ENCODE data around the gene EFCAB5.
"Not testable (repeated sequence)": the region's sequence is repeated elsewhere in the genome, so short reads cannot be mapped to it uniquely, and the experiment has no call there.

The EFCAB5 gene

GRCh38 chr17:29929006-29929532 is 12.4 kb upstream of the EFCAB5 start:
- Mint-ChIP-seq H3K4me1 (peaks cover 37% of the 10 kb centered on the region), H3K27me3 (no peaks in the 10 kb centered on the region), H3K9me3 (no peaks in the 10 kb centered on the region), H3K27ac (no peak overlapping the region), H3K36me3 (peaks cover 7% of the 10 kb centered on the region), H3K4me3 (no peak overlapping the region)
- no peak for ATAC-seq

GRCh38 chr17:29929533-29930408 is 11.7 kb upstream of the EFCAB5 start, which contains the start of gene SSH2:
Gene SSH2, minus strand, starts transcription at chr17:29930228. Its CDS starts 228 bp downstream, at chr17:29930000.
- H3K36me3 Mint-ChIP-seq: peaks cover 7% of the 10 kb centered on the region
- no peaks in the 10 kb centered on the region for H3K27me3 Mint-ChIP-seq
- peaks cover 37% of the 10 kb centered on the region for H3K4me1 Mint-ChIP-seq
- H3K9me3 Mint-ChIP-seq: no peaks in the 10 kb centered on the region
- ATAC-seq: peak; percentile 87
- no peak within 1 kb of the TSS for H3K4me3 Mint-ChIP-seq
- no peak within 1 kb of the TSS for H3K27ac Mint-ChIP-seq

GRCh38 chr17:29930409-29931010 is 10.9 kb upstream of the EFCAB5 start:
- Mint-ChIP-seq H3K27ac (no peak overlapping the region), H3K36me3 (peaks cover 10% of the 10 kb centered on the region), H3K9me3 (no peaks in the 10 kb centered on the region), H3K4me3 (no peak overlapping the region), H3K27me3 (peaks cover 5% of the 10 kb centered on the region), H3K4me1 (peaks cover 34% of the 10 kb centered on the region)
- ATAC-seq: no peak

- H3K27ac Mint-ChIP-seq: no peak overlapping the region
- H3K4me1 Mint-ChIP-seq: peaks cover 25% of the 10 kb centered on the region
- no peak overlapping the region for H3K4me3 Mint-ChIP-seq
- H3K36me3 Mint-ChIP-seq: peaks cover 11% of the 10 kb centered on the region
- ATAC-seq: peak; percentile 87
- peaks cover 9% of the 10 kb centered on the region for H3K27me3 Mint-ChIP-seq
- H3K9me3 Mint-ChIP-seq: no peaks in the 10 kb centered on the region
Measured at GRCh38 chr17:29931231-29931932, 10.1 kb upstream of the EFCAB5 start.

GRCh38 chr17:29933379-29933778 is 8.1 kb upstream of the EFCAB5 start:
- Mint-ChIP-seq H3K27me3 (peaks cover 9% of the 10 kb centered on the region), H3K4me3 (no peak overlapping the region), H3K36me3 (peaks cover 6% of the 10 kb centered on the region), H3K9me3 (no peaks in the 10 kb centered on the region), H3K27ac (no peak overlapping the region), H3K4me1 (peaks cover 9% of the 10 kb centered on the region)
- no peak for ATAC-seq

GRCh38 chr17:29935909-29936308 is 5.5 kb upstream of the EFCAB5 start:
- not testable (repeated sequence) for H3K27ac Mint-ChIP-seq, H3K4me1 Mint-ChIP-seq, H3K27me3 Mint-ChIP-seq, H3K4me3 Mint-ChIP-seq, H3K36me3 Mint-ChIP-seq, ATAC-seq, H3K9me3 Mint-ChIP-seq

- no peak for ATAC-seq
- Mint-ChIP-seq H3K27ac (no peak overlapping the region), H3K9me3 (no peaks in the 10 kb centered on the region)
Measured at GRCh38 chr17:29936724-29937123, 4.7 kb upstream of the EFCAB5 start.

GRCh38 chr17:29945281-29945680 is 3.8 kb downstream of the EFCAB5 start:
- Mint-ChIP-seq H3K27ac (no peak overlapping the region), H3K9me3 (no peaks in the 10 kb centered on the region), H3K36me3 (no peaks in the 10 kb centered on the region), H3K4me3 (no peak overlapping the region), H3K27me3 (no peaks in the 10 kb centered on the region), H3K4me1 (peaks cover 14% of the 10 kb centered on the region)
- no peak for ATAC-seq

More at GRCh38 chr17:29936724-29937123, 4.7 kb upstream of the EFCAB5 start:
- H3K36me3 Mint-ChIP-seq: peaks cover 6% of the 10 kb centered on the region
- no peaks in the 10 kb centered on the region for H3K4me1 Mint-ChIP-seq
- peaks cover 9% of the 10 kb centered on the region for H3K27me3 Mint-ChIP-seq
- H3K4me3 Mint-ChIP-seq: no peak overlapping the region

GRCh38 chr17:29948448-29949215 is 7.2 kb downstream of the EFCAB5 start:
- Mint-ChIP-seq H3K36me3 (peaks cover 5% of the 10 kb centered on the region), H3K4me3 (no peak overlapping the region), H3K27ac (peak overlapping the region; percentile 55), H3K4me1 (peaks cover 14% of the 10 kb centered on the region), H3K27me3 (no peaks in the 10 kb centered on the region), H3K9me3 (peaks cover 3% of the 10 kb centered on the region)
- peak; percentile 34 for ATAC-seq

GRCh38 chr17:29949696-29950095 is 8.3 kb downstream of the EFCAB5 start:
- peaks cover 6% of the 10 kb centered on the region for H3K9me3 Mint-ChIP-seq
- H3K27ac Mint-ChIP-seq: peak overlapping the region; percentile 58
- peaks cover 9% of the 10 kb centered on the region for H3K36me3 Mint-ChIP-seq
- ATAC-seq: no peak
- H3K27me3 Mint-ChIP-seq: no peaks in the 10 kb centered on the region
- H3K4me3 Mint-ChIP-seq: no peak overlapping the region
- peaks cover 14% of the 10 kb centered on the region for H3K4me1 Mint-ChIP-seq

GRCh38 chr17:29954405-29954804 is 13.0 kb downstream of the EFCAB5 start:
- no peak for ATAC-seq
- no peaks in the 10 kb centered on the region for H3K27me3 Mint-ChIP-seq
- H3K4me3 Mint-ChIP-seq: no peak overlapping the region
- no peak overlapping the region for H3K27ac Mint-ChIP-seq
- peaks cover 12% of the 10 kb centered on the region for H3K9me3 Mint-ChIP-seq
- no peaks in the 10 kb centered on the region for H3K4me1 Mint-ChIP-seq
- H3K36me3 Mint-ChIP-seq: peaks cover 9% of the 10 kb centered on the region

- H3K9me3 Mint-ChIP-seq: peaks cover 12% of the 10 kb centered on the region
- no peak overlapping the region for H3K4me3 Mint-ChIP-seq
- ATAC-seq: no peak
- no peak overlapping the region for H3K27ac Mint-ChIP-seq
- H3K27me3 Mint-ChIP-seq: no peaks in the 10 kb centered on the region
- no peaks in the 10 kb centered on the region for H3K4me1 Mint-ChIP-seq
- H3K36me3 Mint-ChIP-seq: peaks cover 9% of the 10 kb centered on the region
Measured at GRCh38 chr17:29956225-29956624, 14.8 kb downstream of the EFCAB5 start.

GRCh38 chr17:29957488-29957887 is 16.1 kb downstream of the EFCAB5 start:
- not testable (repeated sequence) for H3K36me3 Mint-ChIP-seq, H3K27me3 Mint-ChIP-seq, H3K4me1 Mint-ChIP-seq, ATAC-seq, H3K27ac Mint-ChIP-seq, H3K4me3 Mint-ChIP-seq
- H3K9me3 Mint-ChIP-seq: peaks cover 12% of the 10 kb centered on the region

- peaks cover 8% of the 10 kb centered on the region for H3K9me3 Mint-ChIP-seq
- no peaks in the 10 kb centered on the region for H3K36me3 Mint-ChIP-seq
- H3K4me1 Mint-ChIP-seq: no peaks in the 10 kb centered on the region
- H3K27me3 Mint-ChIP-seq: no peaks in the 10 kb centered on the region
- no peak overlapping the region for H3K4me3 Mint-ChIP-seq
- ATAC-seq: no peak
- no peak overlapping the region for H3K27ac Mint-ChIP-seq
Measured at GRCh38 chr17:29958947-29959657, 17.7 kb downstream of the EFCAB5 start.

Measured in stimulated activated memory B cell treated with anti-CD40 and anti-IgM and Interleukin-4, amounts not matched to agents 10 μg/mL and 1 μg/mL and 100 μg/mL, for 72 hours (primary cell).